K562 (cell line): ENCODE measurements around the gene SFI1. TPM values are rescaled to one million over a fixed set of nuclear protein-coding genes. Genes with fewer than 3 reads are reported as not detected.

ENCODE experiments used
- ATF1 ChIP-seq, 2 experiments: fragments of 450-650 bp in 1 of 2; IDR thresholded peaks; 2 replicates each; pipeline ENCODE4 v1.6.1; 2016; ENCODE audit warnings: missing compliant biosample characterization in 1 of 2, missing genetic modification characterization in 1 of 2
- DIDO1 ChIP-seq: fragments of 450-650 bp; IDR thresholded peaks from 2 replicates; pipeline ENCODE4 v1.6.1; 2016; ENCODE audit warnings: low read depth, missing biosample characterization, missing genetic modification characterization
- GABPB1 ChIP-seq: sonication (generic); formaldehyde crosslinking; IDR thresholded peaks from 2 replicates; pipeline ENCODE4 v1.8.0; 2022; ENCODE audit warnings: mild to moderate bottlenecking, missing genetic modification reagents
- MCM7 ChIP-seq, 2 experiments: fragments of 450-650 bp; IDR thresholded peaks; 2 replicates each; pipeline ENCODE4 v1.6.1; 2016 to 2018
- MIER1 ChIP-seq: fragments of 450-650 bp; IDR thresholded peaks from 2 replicates; pipeline ENCODE4 v1.6.1; 2016; ENCODE audit warnings: antibody characterized with exemption, mild to moderate bottlenecking, low read depth
- NFYB ChIP-seq: IDR thresholded peaks from 2 replicates; pipeline ENCODE4 v1.6.1; 2011; ENCODE audit warnings: mild to moderate bottlenecking, moderate library complexity; ENCODE audit not compliant: insufficient read length; ENCODE audit errors: extremely low read depth
- POLR2AphosphoS2 ChIP-seq: IDR thresholded peaks from 2 replicates; pipeline ENCODE4 v1.6.1; 2012; ENCODE audit warnings: low read length, improper control_type of control experiment
- PTRF ChIP-seq: fragments of 450-650 bp; IDR thresholded peaks from 2 replicates; pipeline ENCODE4 v1.6.1; 2016; ENCODE audit warnings: mild to moderate bottlenecking, missing genetic modification characterization, missing compliant biosample characterization
- RAD21 ChIP-seq, 2 experiments: fragments of 250-450 bp in 1 of 2; fragments of 450-650 bp in 1 of 2; sonication (Bioruptor Pico) in 1 of 2; formaldehyde crosslinking in 1 of 2; IDR thresholded peaks in 1 of 2; conservative IDR thresholded peaks in 1 of 2; 2 replicates each; pipeline versions ENCODE4 v1.4.0 to v1.8.0; 2020 to 2022; ENCODE audit warnings: mild to moderate bottlenecking in 2 of 2, moderate library complexity in 1 of 2
- RB1 ChIP-seq: fragments of 450-650 bp; IDR thresholded peaks from 2 replicates; pipeline ENCODE4 v1.6.1; 2017; ENCODE audit warnings: low read depth, mild to moderate bottlenecking
- RBM22 ChIP-seq: fragments of 200-400 bp; formaldehyde crosslinking; IDR thresholded peaks from 2 replicates; pipeline ENCODE4 v1.6.1; 2018; ENCODE audit warnings: low read length, low read depth; ENCODE audit not compliant: poor library complexity, severe bottlenecking
- SIRT6 ChIP-seq: IDR thresholded peaks from one replicate; pipeline ENCODE4 v1.6.1; 2012; ENCODE audit warnings: low read depth, mild to moderate bottlenecking, control low read depth, inconsistent platforms, low read length, moderate library complexity
- SMARCE1 ChIP-seq: fragments of 450-650 bp; IDR thresholded peaks from 2 replicates; pipeline ENCODE4 v1.7.1; 2016; ENCODE audit warnings: mild to moderate bottlenecking
- SRSF1 ChIP-seq: fragments of 200-400 bp; formaldehyde crosslinking; IDR thresholded peaks from 2 replicates; pipeline ENCODE4 v1.6.1; 2017; ENCODE audit warnings: mild to moderate bottlenecking, low read depth, low read length, moderate library complexity
- TAF1 ChIP-seq: IDR thresholded peaks from 2 replicates; pipeline ENCODE4 v1.6.1; 2011; ENCODE audit warnings: mild to moderate bottlenecking, low read length, moderate library complexity; ENCODE audit not compliant: insufficient read depth, control insufficient read depth, severe bottlenecking; ENCODE audit errors: extremely low read depth
- TARDBP ChIP-seq: fragments of 450-650 bp; IDR thresholded peaks from 2 replicates; pipeline ENCODE4 v1.6.1; 2016
- ZBTB17 ChIP-seq: fragments of 450-650 bp; formaldehyde crosslinking; IDR thresholded peaks from 2 replicates; pipeline ENCODE4 v1.4.0; 2020; ENCODE audit warnings: mild to moderate bottlenecking
- ZBTB8A ChIP-seq: fragments of 450-650 bp; IDR thresholded peaks from 2 replicates; pipeline ENCODE4 v1.6.1; 2018; ENCODE audit warnings: mild to moderate bottlenecking, moderate library complexity; ENCODE audit not compliant: partially characterized antibody
- ZNF511 ChIP-seq: sonication (generic); formaldehyde crosslinking; IDR thresholded peaks from 2 replicates; pipeline ENCODE4 v1.8.0; 2022; ENCODE audit warnings: mild to moderate bottlenecking, missing genetic modification reagents
- ZNF699 ChIP-seq: fragments of 250-450 bp; sonication (Bioruptor Pico); IDR thresholded peaks from 2 replicates; pipeline ENCODE4 v1.8.0; 2021; ENCODE audit warnings: mild to moderate bottlenecking, moderate library complexity; ENCODE audit not compliant: insufficient replicate concordance
- ZNF79 ChIP-seq: fragments of 250-450 bp; sonication (Bioruptor Pico); IDR thresholded peaks from 2 replicates; pipeline ENCODE4 v1.4.0; 2020; ENCODE audit warnings: low read depth, mild to moderate bottlenecking, moderate library complexity
- polyA plus RNA-seq, 8 experiments: library from polyadenylated mRNA; depleted of rRNA in 4 of 8; stranded (reverse) in 5 of 8; unstranded in 3 of 8; fragments of >200 nt; fragmentation: Nextera tagmentation in 2 of 8; fragmentation: Illumina TruSeq in 1 of 8; extraction: Ambion mirVana in 2 of 8; extraction: Trizol in 1 of 8; gene quantifications; 2 replicates each; pipeline versions ENCODE4 v1.2.1 to v1.2.3, GENCODE V29; 2011 to 2014; ENCODE audit warnings: inconsistent platforms in 1 of 8, missing spikeins in 1 of 8
- total RNA-seq, 7 experiments: library from RNA; depleted of rRNA in 6 of 7; stranded (reverse); fragments of >200 nt in 6 of 7; fragmentation: Illumina TruSeq in 2 of 7; extraction: Trizol in 2 of 7; gene quantifications; 2 replicates each; pipeline versions ENCODE4 v1.2.1 to v1.2.3, GENCODE V29; 2011 to 2021; ENCODE audit warnings: low replicate concordance in 1 of 7
- TF ChIP-seq, protein P1 (sequence below): fragments of 450-650 bp; IDR thresholded peaks from 2 replicates; pipeline ENCODE4 v1.6.1; 2017; ENCODE audit warnings: antibody characterized with exemption
- TF ChIP-seq, protein P2 (sequence below): fragments of 250-450 bp; sonication (Bioruptor Pico); IDR thresholded peaks from 2 replicates; pipeline ENCODE4 v1.8.0; 2021; ENCODE audit warnings: mild to moderate bottlenecking, moderate library complexity
- TF ChIP-seq, protein P3 (sequence below): sonication (generic); formaldehyde crosslinking; IDR thresholded peaks from 2 replicates; pipeline ENCODE4 v1.9.0; 2022; ENCODE audit warnings: mild to moderate bottlenecking, missing genetic modification reagents

Gene SFI1
- total and polyA plus RNA-seq, 9 of the 15 experiments (the other 6 are each of a cell fraction or from before 2014, with no cell fraction given), result 3.0 to 25.6 (median 14.1) TPM

DNA sequence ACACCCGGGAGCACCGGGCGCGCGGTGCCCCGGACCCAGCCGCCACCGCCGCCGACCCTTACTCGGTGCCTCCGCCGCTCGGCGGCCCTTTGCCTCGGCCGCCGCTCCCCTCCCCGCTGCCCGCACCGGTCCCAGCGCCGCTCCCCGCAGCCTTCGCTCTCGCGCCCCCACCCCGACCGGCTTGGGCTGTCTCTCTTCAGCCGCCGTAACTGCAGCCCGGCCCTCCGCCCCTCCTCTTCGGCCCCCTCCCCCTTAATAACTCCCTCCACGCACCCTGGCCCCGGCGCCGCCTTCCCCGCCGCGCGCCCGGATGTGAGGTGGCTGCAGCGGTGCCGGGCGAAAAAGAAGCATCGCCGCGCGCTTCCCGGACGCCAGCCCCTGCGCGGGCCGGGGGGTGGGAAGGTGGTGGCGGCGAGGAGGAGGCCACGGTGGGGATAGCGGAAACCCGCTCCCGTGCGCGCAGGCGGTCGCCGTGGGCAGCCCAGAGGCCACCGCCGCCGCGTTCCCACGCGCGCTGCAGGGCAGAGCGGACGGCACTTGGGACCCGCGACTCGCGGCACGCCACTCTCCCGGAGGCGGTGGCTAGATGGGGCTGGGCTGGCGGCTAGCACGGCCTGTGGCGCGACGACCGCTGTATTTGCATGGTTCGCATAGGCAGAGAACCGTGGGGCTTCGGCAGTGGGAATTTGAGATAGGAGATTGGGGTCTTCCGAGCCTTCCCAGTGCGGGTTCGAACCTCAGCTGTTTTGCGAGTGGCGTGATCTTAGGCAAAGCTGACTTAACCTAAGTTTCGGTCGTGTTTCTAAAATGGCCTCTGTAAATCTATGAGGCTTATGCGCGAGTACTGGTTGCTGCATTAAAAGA, 6.5 kb upstream of the SFI1 start, which contains the start of gene EIF4ENIF1 (continued):
- 0 out of 2 replicates have a peak, but pooled peaks have one; percentile 51 for TF ChIP-seq GABPB1 (CRISPR knock-in tag)
- TF ChIP-seq ZBTB17 (CRISPR knock-in tag), result no peak
- peak; percentile 32 for TF ChIP-seq RBM22
- TF ChIP-seq SMARCE1, result no peak
- no peak for TF ChIP-seq ZBTB8A
- no peak for TF ChIP-seq ZNF79
- TF ChIP-seq, protein P1, sequence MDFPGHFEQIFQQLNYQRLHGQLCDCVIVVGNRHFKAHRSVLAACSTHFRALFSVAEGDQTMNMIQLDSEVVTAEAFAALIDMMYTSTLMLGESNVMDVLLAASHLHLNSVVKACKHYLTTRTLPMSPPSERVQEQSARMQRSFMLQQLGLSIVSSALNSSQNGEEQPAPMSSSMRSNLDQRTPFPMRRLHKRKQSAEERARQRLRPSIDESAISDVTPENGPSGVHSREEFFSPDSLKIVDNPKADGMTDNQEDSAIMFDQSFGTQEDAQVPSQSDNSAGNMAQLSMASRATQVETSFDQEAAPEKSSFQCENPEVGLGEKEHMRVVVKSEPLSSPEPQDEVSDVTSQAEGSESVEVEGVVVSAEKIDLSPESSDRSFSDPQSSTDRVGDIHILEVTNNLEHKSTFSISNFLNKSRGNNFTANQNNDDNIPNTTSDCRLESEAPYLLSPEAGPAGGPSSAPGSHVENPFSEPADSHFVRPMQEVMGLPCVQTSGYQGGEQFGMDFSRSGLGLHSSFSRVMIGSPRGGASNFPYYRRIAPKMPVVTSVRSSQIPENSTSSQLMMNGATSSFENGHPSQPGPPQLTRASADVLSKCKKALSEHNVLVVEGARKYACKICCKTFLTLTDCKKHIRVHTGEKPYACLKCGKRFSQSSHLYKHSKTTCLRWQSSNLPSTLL, result no peak
- TF ChIP-seq ZNF511 (CRISPR knock-in tag), result no peak
- TF ChIP-seq, protein P2, sequence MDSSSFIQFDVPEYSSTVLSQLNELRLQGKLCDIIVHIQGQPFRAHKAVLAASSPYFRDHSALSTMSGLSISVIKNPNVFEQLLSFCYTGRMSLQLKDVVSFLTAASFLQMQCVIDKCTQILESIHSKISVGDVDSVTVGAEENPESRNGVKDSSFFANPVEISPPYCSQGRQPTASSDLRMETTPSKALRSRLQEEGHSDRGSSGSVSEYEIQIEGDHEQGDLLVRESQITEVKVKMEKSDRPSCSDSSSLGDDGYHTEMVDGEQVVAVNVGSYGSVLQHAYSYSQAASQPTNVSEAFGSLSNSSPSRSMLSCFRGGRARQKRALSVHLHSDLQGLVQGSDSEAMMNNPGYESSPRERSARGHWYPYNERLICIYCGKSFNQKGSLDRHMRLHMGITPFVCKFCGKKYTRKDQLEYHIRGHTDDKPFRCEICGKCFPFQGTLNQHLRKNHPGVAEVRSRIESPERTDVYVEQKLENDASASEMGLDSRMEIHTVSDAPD (CRISPR knock-in tag), result no peak
- TF ChIP-seq PTRF (tag), result no peak
- peak; percentile 92 for TF ChIP-seq RB1
- TF ChIP-seq MCM7 (IDR thresholded peaks at IDR 0.05), result no peak
- TF ChIP-seq ATF1 (CRISPR knock-in tag; IDR thresholded peaks at IDR 0.05), result no peak
- peak; percentile 61; the same call in 1 of the 2 replicates for TF ChIP-seq ATF1 (tag; IDR thresholded peaks at IDR 0.05)
- TF ChIP-seq POLR2AphosphoS2, result no peak
- TF ChIP-seq, protein P3, sequence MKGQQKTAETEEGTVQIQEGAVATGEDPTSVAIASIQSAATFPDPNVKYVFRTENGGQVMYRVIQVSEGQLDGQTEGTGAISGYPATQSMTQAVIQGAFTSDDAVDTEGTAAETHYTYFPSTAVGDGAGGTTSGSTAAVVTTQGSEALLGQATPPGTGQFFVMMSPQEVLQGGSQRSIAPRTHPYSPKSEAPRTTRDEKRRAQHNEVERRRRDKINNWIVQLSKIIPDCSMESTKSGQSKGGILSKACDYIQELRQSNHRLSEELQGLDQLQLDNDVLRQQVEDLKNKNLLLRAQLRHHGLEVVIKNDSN, result no peak
- no peak for TF ChIP-seq SIRT6
- no peak for TF ChIP-seq ZNF699 (CRISPR knock-in tag)
- no peak for TF ChIP-seq MIER1
- no peak for TF ChIP-seq DIDO1 (tag)
- no peak for TF ChIP-seq SRSF1
- TF ChIP-seq TAF1, result peak; percentile 59
- TF ChIP-seq NFYB, result no peak
- TF ChIP-seq RAD21 (CRISPR knock-in tag; conservative IDR thresholded peaks at IDR 0.05 in 1 of 2, IDR thresholded peaks at IDR 0.05 in 1 of 2), result no peak
- TF ChIP-seq TARDBP, result peak; percentile 89
